Immature natural killer cell (primary cell): Measurements from ENCODE around the gene MTARC2. TPM values are rescaled to one million over a fixed set of nuclear protein-coding genes. Genes with fewer than 3 reads are reported as not detected.

ENCODE experiments used
- DNase-seq, 3 donors: peaks; one replicate each; pipeline ENCODE4 v3.0.0; 2022; ENCODE audit warnings: mixed read lengths in 1 of 3
- H3K27ac Mint-ChIP-seq, 6 donors: one replicate each; pipeline ENCODE4 v1.8.0; 2020; ENCODE audit warnings: mixed read lengths in 6 of 6, mild to moderate bottlenecking in 5 of 6, inconsistent platforms in 4 of 6, moderate library complexity in 3 of 6
- H3K27me3 Mint-ChIP-seq, 3 donors: one replicate each; pipeline ENCODE4 v1.8.0; 2020 to 2021; ENCODE audit warnings: low read depth in 3 of 3, mild to moderate bottlenecking in 3 of 3, mixed read lengths in 3 of 3, moderate library complexity in 3 of 3, inconsistent platforms in 1 of 3
- H3K36me3 Mint-ChIP-seq, 3 donors: one replicate each; pipeline ENCODE4 v1.8.0; 2020; ENCODE audit warnings: mixed read lengths in 3 of 3, inconsistent platforms in 2 of 3, mild to moderate bottlenecking in 2 of 3
- H3K4me1 Mint-ChIP-seq, 2 donors: one replicate each; pipeline ENCODE4 v1.8.0; 2020; ENCODE audit warnings: inconsistent platforms in 2 of 2, mild to moderate bottlenecking in 2 of 2, mixed read lengths in 2 of 2, moderate library complexity in 1 of 2
- H3K4me3 Mint-ChIP-seq, 5 donors: one replicate each; pipeline ENCODE4 v1.8.0; 2020; ENCODE audit warnings: mild to moderate bottlenecking in 5 of 5, mixed read lengths in 5 of 5, inconsistent platforms in 3 of 5, moderate library complexity in 3 of 5
- H3K9me3 Mint-ChIP-seq, 6 donors: one replicate each; pipeline ENCODE4 v1.8.0; 2020; ENCODE audit warnings: mild to moderate bottlenecking in 6 of 6, mixed read lengths in 6 of 6, inconsistent platforms in 4 of 6, moderate library complexity in 3 of 6
- polyA plus RNA-seq, 3 donors: library from polyadenylated mRNA; unstranded; fragments of 300-500 nt; fragmentation: Illumina TruSeq; gene quantifications; one replicate each; pipeline ENCODE4 v1.2.3, GENCODE V29; 2021

The MTARC2 gene
- polyA plus RNA-seq, 3 donors from 2014 or later = 0.28 to 2.3 (median 1.5) TPM

- Mint-ChIP-seq H3K4me1 (peaks cover 8 to 12% of the 10 kb centered on the region in 2 donors), H3K27me3 (peaks cover 8 to 17% (median 13%) of the 10 kb centered on the region in 3 donors), H3K9me3 (no peaks in the 10 kb centered on the region), H3K27ac (no peak overlapping the region), H3K36me3 (no peaks in the 10 kb centered on the region), H3K4me3 (no peak overlapping the region)
- no peak for DNase-seq
Observed at GRCh38 chr1:220808345-220809186, 60.4 kb downstream of the MTARC2 start.

- Mint-ChIP-seq H3K27me3 (peaks cover 8 to 17% (median 13%) of the 10 kb centered on the region in 3 donors), H3K27ac (no peak overlapping the region), H3K36me3 (no peaks in the 10 kb centered on the region), H3K4me3 (no peak overlapping the region), H3K9me3 (no peaks in the 10 kb centered on the region), H3K4me1 (peaks cover 8 to 12% of the 10 kb centered on the region in 2 donors)
- no peak for DNase-seq
Observed at GRCh38 chr1:220809187-220809550, 61.0 kb downstream of the MTARC2 start.

GRCh38 chr1:220809704-220810103 lies 61.6 kb downstream of the MTARC2 start:
- H3K4me1 Mint-ChIP-seq = peaks cover 8 to 12% of the 10 kb centered on the region in 2 donors
- H3K9me3 Mint-ChIP-seq = no peaks in the 10 kb centered on the region
- H3K4me3 Mint-ChIP-seq = peak overlapping the region in 1 of 5 donors; percentile 67
- peaks cover 8 to 17% (median 13%) of the 10 kb centered on the region in 3 donors for H3K27me3 Mint-ChIP-seq
- H3K27ac Mint-ChIP-seq = no peak overlapping the region
- H3K36me3 Mint-ChIP-seq = no peaks in the 10 kb centered on the region
- DNase-seq = no peak

GRCh38 chr1:220810179-220810653 lies 62.1 kb downstream of the MTARC2 start:
- peak; percentile 40 to 55 (median 55) for DNase-seq
- no peaks in the 10 kb centered on the region for H3K9me3 Mint-ChIP-seq
- H3K36me3 Mint-ChIP-seq = no peaks in the 10 kb centered on the region
- peak overlapping the region; percentile 55 to 70 (median 62) for H3K4me3 Mint-ChIP-seq
- peaks cover 8 to 17% (median 13%) of the 10 kb centered on the region in 3 donors for H3K27me3 Mint-ChIP-seq
- peaks cover 8 to 12% of the 10 kb centered on the region in 2 donors for H3K4me1 Mint-ChIP-seq
- H3K27ac Mint-ChIP-seq = no peak overlapping the region

- DNase-seq = no peak
- Mint-ChIP-seq H3K27me3 (peaks cover 8 to 17% (median 13%) of the 10 kb centered on the region in 3 donors), H3K9me3 (no peaks in the 10 kb centered on the region), H3K36me3 (no peaks in the 10 kb centered on the region), H3K4me1 (peaks cover 8 to 12% of the 10 kb centered on the region in 2 donors), H3K4me3 (peak overlapping the region in 2 of 5 donors; percentile 57 to 67), H3K27ac (no peak overlapping the region)
Observed at GRCh38 chr1:220810963-220811362, 62.8 kb downstream of the MTARC2 start.

GRCh38 chr1:220811695-220812094 lies 63.6 kb downstream of the MTARC2 start:
- no peak for DNase-seq
- Mint-ChIP-seq H3K9me3 (no peaks in the 10 kb centered on the region), H3K4me1 (peaks cover 8 to 12% of the 10 kb centered on the region in 2 donors), H3K27ac (no peak overlapping the region), H3K27me3 (peaks cover 4 to 17% (median 13%) of the 10 kb centered on the region in 3 donors), H3K4me3 (no peak overlapping the region), H3K36me3 (no peaks in the 10 kb centered on the region)

- peaks cover 4 to 17% (median 15%) of the 10 kb centered on the region in 3 donors for H3K27me3 Mint-ChIP-seq
- no peak overlapping the region for H3K27ac Mint-ChIP-seq
- no peaks in the 10 kb centered on the region for H3K36me3 Mint-ChIP-seq
- no peaks in the 10 kb centered on the region for H3K9me3 Mint-ChIP-seq
- DNase-seq = no peak
- H3K4me1 Mint-ChIP-seq = peaks cover 8 to 12% of the 10 kb centered on the region in 2 donors
- no peak overlapping the region for H3K4me3 Mint-ChIP-seq
Observed at GRCh38 chr1:220812308-220812707, 64.2 kb downstream of the MTARC2 start.

GRCh38 chr1:220813013-220813412 lies 64.9 kb downstream of the MTARC2 start:
- Mint-ChIP-seq H3K4me3 (no peak overlapping the region), H3K27ac (no peak overlapping the region), H3K36me3 (no peaks in the 10 kb centered on the region), H3K27me3 (peaks cover 4 to 13% (median 12%) of the 10 kb centered on the region in 3 donors), H3K9me3 (no peaks in the 10 kb centered on the region), H3K4me1 (peaks cover 8 to 12% of the 10 kb centered on the region in 2 donors)
- DNase-seq = no peak

- no peaks in the 10 kb centered on the region for H3K36me3 Mint-ChIP-seq
- DNase-seq = no peak
- H3K9me3 Mint-ChIP-seq = no peaks in the 10 kb centered on the region
- H3K27me3 Mint-ChIP-seq = peaks cover 4 to 10% (median 6%) of the 10 kb centered on the region in 3 donors
- H3K4me1 Mint-ChIP-seq = peaks cover 3 to 4% of the 10 kb centered on the region in 2 donors
- H3K4me3 Mint-ChIP-seq = no peak overlapping the region
- H3K27ac Mint-ChIP-seq = no peak overlapping the region
Observed at GRCh38 chr1:220815409-220815808, 67.3 kb downstream of the MTARC2 start.

GRCh38 chr1:220817907-220818306 lies 69.8 kb downstream of the MTARC2 start:
- no peak for DNase-seq
- peaks cover 0 to 8% (median 1%) of the 10 kb centered on the region in 3 donors for H3K27me3 Mint-ChIP-seq
- no peaks in the 10 kb centered on the region for H3K36me3 Mint-ChIP-seq
- H3K27ac Mint-ChIP-seq = no peak overlapping the region
- H3K4me3 Mint-ChIP-seq = no peak overlapping the region
- H3K9me3 Mint-ChIP-seq = no peaks in the 10 kb centered on the region
- H3K4me1 Mint-ChIP-seq = no peaks in the 10 kb centered on the region

GRCh38 chr1:220818421-220819173 lies 70.5 kb downstream of the MTARC2 start:
- Mint-ChIP-seq H3K9me3 (no peaks in the 10 kb centered on the region), H3K4me3 (no peak overlapping the region), H3K4me1 (no peaks in the 10 kb centered on the region), H3K27ac (no peak overlapping the region), H3K27me3 (peaks cover 0 to 8% (median 1%) of the 10 kb centered on the region in 3 donors), H3K36me3 (no peaks in the 10 kb centered on the region)
- no peak for DNase-seq

- Mint-ChIP-seq H3K27me3 (peaks cover 0 to 8% (median 1%) of the 10 kb centered on the region in 3 donors), H3K4me3 (no peak overlapping the region), H3K9me3 (no peaks in the 10 kb centered on the region), H3K27ac (no peak overlapping the region), H3K4me1 (no peaks in the 10 kb centered on the region), H3K36me3 (no peaks in the 10 kb centered on the region)
- DNase-seq = no peak
Observed at GRCh38 chr1:220819467-220820026, 71.4 kb downstream of the MTARC2 start.

GRCh38 chr1:220824031-220824989 lies 76.2 kb downstream of the MTARC2 start:
- Mint-ChIP-seq H3K4me1 (no peaks in the 10 kb centered on the region), H3K27me3 (peaks cover 1 to 7% (median 3%) of the 10 kb centered on the region in 3 donors)

More at GRCh38 chr1:220824031-220824989, 76.2 kb downstream of the MTARC2 start:
- Mint-ChIP-seq H3K9me3 (peaks cover 0 to 2% (median 0%) of the 10 kb centered on the region in 6 donors), H3K4me3 (no peak overlapping the region), H3K27ac (no peak overlapping the region), H3K36me3 (no peaks in the 10 kb centered on the region)
- no peak for DNase-seq
